ENCODE data around the gene TSPAN16.

Gene TSPAN16

GRCh38 chr19:11251650-11252314 is 44.2 kb upstream of the TSPAN16 start:
- DNase-seq (ENCODE audit: extremely low read depth, low read depth): no peak
- TF ChIP-seq CTCF (IDR thresholded peaks at IDR 0.05; ENCODE audit: low read depth, low read length, missing control alignments): no peak
- H3K4me3 ChIP-seq (replicated peaks; ENCODE audit: low read depth, low read length): no peak overlapping the region

GRCh38 chr19:11252665-11253355 is 43.1 kb upstream of the TSPAN16 start:
- no peak overlapping the region for H3K4me3 ChIP-seq (replicated peaks; ENCODE audit: low read depth, low read length)
- DNase-seq (ENCODE audit: extremely low read depth, low read depth): no peak
- TF ChIP-seq CTCF (IDR thresholded peaks at IDR 0.05; ENCODE audit: low read depth, low read length, missing control alignments): no peak

DNA sequence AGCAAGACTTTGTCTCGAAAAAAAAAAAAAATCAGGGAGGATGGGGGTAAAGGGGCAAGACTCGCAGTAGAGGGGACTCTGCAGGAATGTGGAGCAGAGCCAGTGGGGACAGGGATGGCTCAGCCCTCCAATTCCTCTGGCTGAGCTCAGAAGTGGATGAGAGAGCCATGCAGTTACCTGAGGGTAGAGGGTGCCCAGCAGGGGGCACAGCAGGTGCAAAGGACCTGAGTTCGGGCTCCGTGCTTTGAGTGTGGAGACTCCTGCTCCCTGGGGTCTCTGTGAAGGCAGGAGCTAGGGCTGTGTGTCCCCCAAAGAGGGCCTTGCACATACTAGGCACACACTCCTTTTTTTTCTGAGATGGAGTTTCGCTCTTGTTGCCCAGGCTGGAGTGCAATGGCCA is 41.3 kb upstream of the TSPAN16 start:
- no peak for DNase-seq (ENCODE audit: extremely low read depth, low read depth)
- no peak for TF ChIP-seq CTCF (IDR thresholded peaks at IDR 0.05; ENCODE audit: low read depth, low read length, missing control alignments)
- no peak overlapping the region for H3K4me3 ChIP-seq (replicated peaks; ENCODE audit: low read depth, low read length)

GRCh38 chr19:11256189-11256588 is 39.8 kb upstream of the TSPAN16 start:
- H3K4me3 ChIP-seq (replicated peaks; ENCODE audit: low read depth, low read length): no peak overlapping the region
- no peak for DNase-seq (ENCODE audit: extremely low read depth, low read depth)
- TF ChIP-seq CTCF (IDR thresholded peaks at IDR 0.05; ENCODE audit: low read depth, low read length, missing control alignments): no peak

GRCh38 chr19:11257846-11258380 is 38.0 kb upstream of the TSPAN16 start:
- H3K4me3 ChIP-seq (replicated peaks; ENCODE audit: low read depth, low read length): no peak overlapping the region
- no peak for TF ChIP-seq CTCF (IDR thresholded peaks at IDR 0.05; ENCODE audit: low read depth, low read length, missing control alignments)
- DNase-seq (ENCODE audit: extremely low read depth, low read depth): no peak

DNA sequence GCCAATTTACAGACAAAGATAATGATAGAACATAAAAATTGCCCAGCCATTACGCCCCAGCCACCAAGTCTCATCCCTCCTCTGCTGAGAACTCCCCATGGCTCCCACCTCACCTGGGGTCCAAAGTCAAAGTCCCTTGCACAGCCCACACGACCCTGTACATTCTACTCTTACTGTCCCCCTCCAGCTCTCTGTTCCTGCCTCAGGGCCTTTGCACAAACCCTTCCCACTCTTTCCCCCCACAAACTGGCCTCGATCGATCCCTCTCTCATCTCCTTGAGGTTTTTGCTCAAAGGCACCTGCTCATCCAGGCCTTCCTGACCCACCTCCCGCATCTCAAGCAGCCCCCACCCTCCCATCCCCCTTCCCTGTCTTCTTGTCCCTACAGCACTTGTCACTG is 35.0 kb upstream of the TSPAN16 start:
- H3K4me3 ChIP-seq (replicated peaks; ENCODE audit: low read depth, low read length): peak overlapping the region; percentile 64
- no peak for DNase-seq (ENCODE audit: extremely low read depth, low read depth)
- TF ChIP-seq CTCF (IDR thresholded peaks at IDR 0.05; ENCODE audit: low read depth, low read length, missing control alignments): no peak

All from HFF-Myc (cell line).